ENCODE data around the gene CHL1.

- TF ChIP-seq GATA2 (IDR thresholded peaks at IDR 0.05; ENCODE audit: low read depth, low read length) (no peak), GATA3 (IDR thresholded peaks at IDR 0.05; ENCODE audit: low read depth, low read length) (no peak)
Measured at GRCh38 chr3:200758-201325, 4.3 kb downstream of the CHL1 start.
